HFF-Myc (cell line): ENCODE measurements around the gene FILIP1L.

Source experiments
- DNase-seq: peaks from one replicate; pipeline ENCODE4 v3.0.0-alpha.2; 2011; ENCODE audit warnings: low read depth; ENCODE audit errors: extremely low read depth
- H3K4me3 ChIP-seq: replicated peaks from 2 replicates; pipeline ENCODE4 v1.5.1; 2011; ENCODE audit warnings: low read depth, mild to moderate bottlenecking, control low read depth, low read length
- TF ChIP-seq, protein P1 (sequence below): IDR thresholded peaks from 2 replicates; pipeline ENCODE4 v1.5.1; 2012; ENCODE audit warnings: mild to moderate bottlenecking, low read depth, low read length, control low read depth; ENCODE audit errors: missing control alignments

The FILIP1L gene

DNA sequence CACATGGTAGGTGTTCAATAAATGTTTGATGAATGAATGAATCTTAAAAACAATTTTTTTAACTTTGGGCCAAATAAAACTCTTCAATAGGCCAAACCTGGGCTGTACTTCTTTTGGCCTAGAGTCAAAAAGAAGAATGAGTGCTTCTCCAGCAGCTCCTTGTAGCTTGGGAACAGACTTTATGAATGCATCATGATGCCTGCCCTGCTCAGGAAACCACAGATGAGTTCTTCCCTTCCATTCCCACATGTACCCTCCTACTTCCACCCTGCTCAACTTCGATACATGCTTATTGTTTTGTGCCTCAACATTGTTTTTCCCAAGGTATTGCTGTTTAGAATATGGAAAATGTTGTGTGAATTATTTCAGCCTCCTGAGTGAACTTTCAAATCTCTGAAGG is 87.0 kb downstream of the FILIP1L start:
- TF ChIP-seq, protein P1, sequence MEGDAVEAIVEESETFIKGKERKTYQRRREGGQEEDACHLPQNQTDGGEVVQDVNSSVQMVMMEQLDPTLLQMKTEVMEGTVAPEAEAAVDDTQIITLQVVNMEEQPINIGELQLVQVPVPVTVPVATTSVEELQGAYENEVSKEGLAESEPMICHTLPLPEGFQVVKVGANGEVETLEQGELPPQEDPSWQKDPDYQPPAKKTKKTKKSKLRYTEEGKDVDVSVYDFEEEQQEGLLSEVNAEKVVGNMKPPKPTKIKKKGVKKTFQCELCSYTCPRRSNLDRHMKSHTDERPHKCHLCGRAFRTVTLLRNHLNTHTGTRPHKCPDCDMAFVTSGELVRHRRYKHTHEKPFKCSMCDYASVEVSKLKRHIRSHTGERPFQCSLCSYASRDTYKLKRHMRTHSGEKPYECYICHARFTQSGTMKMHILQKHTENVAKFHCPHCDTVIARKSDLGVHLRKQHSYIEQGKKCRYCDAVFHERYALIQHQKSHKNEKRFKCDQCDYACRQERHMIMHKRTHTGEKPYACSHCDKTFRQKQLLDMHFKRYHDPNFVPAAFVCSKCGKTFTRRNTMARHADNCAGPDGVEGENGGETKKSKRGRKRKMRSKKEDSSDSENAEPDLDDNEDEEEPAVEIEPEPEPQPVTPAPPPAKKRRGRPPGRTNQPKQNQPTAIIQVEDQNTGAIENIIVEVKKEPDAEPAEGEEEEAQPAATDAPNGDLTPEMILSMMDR: no peak
- no peak for DNase-seq
- H3K4me3 ChIP-seq: no peak overlapping the region

DNA sequence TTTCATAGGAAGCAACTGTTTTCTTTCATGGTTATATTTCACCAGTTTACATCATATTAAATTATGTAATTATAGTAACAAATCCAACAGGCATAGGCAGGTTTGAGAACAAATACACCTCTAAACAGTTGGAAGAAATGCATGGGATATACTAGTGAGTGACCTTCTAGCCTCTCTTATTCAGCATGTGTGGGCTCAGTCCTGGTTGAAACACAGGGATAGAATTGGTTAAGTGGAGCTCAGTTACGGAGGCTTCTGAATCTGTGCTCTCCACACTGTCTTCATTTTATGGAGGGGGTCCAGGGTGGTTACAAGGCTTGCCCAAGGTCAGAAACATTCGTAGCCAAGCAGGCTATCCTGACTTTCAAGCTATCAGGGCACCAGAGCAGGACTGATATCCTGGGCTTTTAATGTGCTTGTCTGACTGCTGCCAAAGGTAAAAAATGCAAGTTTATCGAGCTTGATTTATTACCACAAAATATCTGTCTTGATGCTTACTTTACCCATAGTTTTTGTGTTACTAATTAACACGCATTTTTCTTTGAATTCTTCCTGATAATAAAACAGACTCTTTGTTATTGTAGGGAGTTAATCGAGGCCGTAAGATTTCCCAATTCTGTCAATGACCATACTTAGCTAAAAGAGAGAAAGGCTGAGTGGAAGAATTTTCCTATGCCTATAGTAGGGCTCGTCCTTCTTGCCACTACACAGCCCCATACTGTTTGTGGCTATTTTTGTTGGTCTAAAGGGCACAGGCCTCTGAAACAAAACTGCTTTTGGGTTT is 89.6 kb downstream of the FILIP1L start:
- no peak overlapping the region for H3K4me3 ChIP-seq
- TF ChIP-seq, protein P1: no peak
- DNase-seq: no peak

GRCh38 chr3:100023595-100023994 is 90.7 kb downstream of the FILIP1L start:
- TF ChIP-seq, protein P1: no peak
- DNase-seq: no peak
- no peak overlapping the region for H3K4me3 ChIP-seq

DNA sequence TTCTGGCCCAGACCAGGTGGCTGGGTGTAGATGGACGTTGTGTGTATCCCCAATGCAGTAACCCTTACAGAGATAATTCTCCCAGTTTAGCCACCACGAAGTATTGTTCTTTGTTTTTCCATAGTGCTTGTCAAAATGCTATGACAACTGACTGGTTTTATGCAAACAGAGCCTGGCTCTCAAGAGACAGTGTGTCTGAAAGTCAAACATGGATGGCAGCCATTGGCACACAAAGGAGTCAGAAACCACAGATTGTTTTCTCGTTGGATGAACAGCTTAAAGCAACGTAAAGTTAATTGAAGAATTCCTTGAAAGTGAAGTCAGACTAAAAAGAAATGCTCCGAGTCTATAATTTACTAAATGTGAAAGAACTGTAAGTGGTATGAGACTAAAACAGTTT is 91.2 kb downstream of the FILIP1L start:
- no peak overlapping the region for H3K4me3 ChIP-seq
- TF ChIP-seq, protein P1: no peak
- DNase-seq: no peak

- H3K4me3 ChIP-seq: no peak overlapping the region
- TF ChIP-seq, protein P1: no peak
Observed at GRCh38 chr3:100022506-100022905, 91.8 kb downstream of the FILIP1L start.

GRCh38 chr3:100020876-100021644 is 93.2 kb downstream of the FILIP1L start:
- no peak overlapping the region for H3K4me3 ChIP-seq
- TF ChIP-seq, protein P1: no peak
- no peak for DNase-seq

More at GRCh38 chr3:100022506-100022905, 91.8 kb downstream of the FILIP1L start:
- no peak for DNase-seq
